Inferior parietal cortex (tissue), 1 donor: ENCODE measurements around the gene GSN.

Experiments
- DNase-seq: peaks from one replicate; pipeline ENCODE4 v3.0.0-alpha.2; 2016; ENCODE audit errors: extremely low spot score

GSN gene

GRCh38 chr9:121353241-121354061 lies 85.5 kb downstream of the GSN start:
- DNase-seq = no peak

GRCh38 chr9:121354141-121354540 lies 86.2 kb downstream of the GSN start:
- no peak for DNase-seq

- no peak for DNase-seq
These were observed 86.8 kb downstream of the GSN start for GRCh38 chr9:121354762-121355161.

GRCh38 chr9:121357011-121357410 lies 89.0 kb downstream of the GSN start:
- DNase-seq = no peak

- DNase-seq = no peak
These were observed 90.8 kb downstream of the GSN start for GRCh38 chr9:121358751-121359150.

- no peak for DNase-seq
These were observed 91.7 kb downstream of the GSN start for GRCh38 chr9:121359351-121360294.

GRCh38 chr9:121360601-121361374 lies 92.8 kb downstream of the GSN start:
- DNase-seq = no peak

- no peak for DNase-seq
These were observed 95.1 kb downstream of the GSN start for GRCh38 chr9:121362813-121363621.

- no peak for DNase-seq
These were observed 95.6 kb downstream of the GSN start for GRCh38 chr9:121363622-121363961.

- no peak for DNase-seq
These were observed 96.1 kb downstream of the GSN start for GRCh38 chr9:121364077-121364476.

- DNase-seq = no peak
These were observed 96.9 kb downstream of the GSN start for GRCh38 chr9:121364886-121365285.

GRCh38 chr9:121365564-121365963 lies 97.6 kb downstream of the GSN start:
- no peak for DNase-seq

GRCh38 chr9:121366611-121367192 lies 98.7 kb downstream of the GSN start:
- no peak for DNase-seq

GRCh38 chr9:121367306-121368137 lies 99.6 kb downstream of the GSN start:
- no peak for DNase-seq

GRCh38 chr9:121368138-121368522 lies 100.2 kb downstream of the GSN start:
- no peak for DNase-seq

- no peak for DNase-seq
These were observed 100.8 kb downstream of the GSN start for GRCh38 chr9:121368745-121369144.

- DNase-seq = no peak
These were observed 101.8 kb downstream of the GSN start, which contains the start of gene STOM for GRCh38 chr9:121369595-121370265. STOM (minus strand) TSS chr9:121370250; CDS start chr9:121370187, 63 bp downstream.

- no peak for DNase-seq
These were observed 103.6 kb downstream of the GSN start for GRCh38 chr9:121371495-121372061.
